HG03354 (cell line): ENCODE measurements around the gene MRRF.

Experiments
- ATAC-seq: cut with Tn5 transposase; IDR thresholded peaks from one replicate; pipeline ENCODE4 v1.9.1; 2021; ENCODE audit warnings: mild to moderate bottlenecking; ENCODE audit not compliant: unreplicated experiment, poor library complexity, severe bottlenecking

The MRRF gene, protein sequence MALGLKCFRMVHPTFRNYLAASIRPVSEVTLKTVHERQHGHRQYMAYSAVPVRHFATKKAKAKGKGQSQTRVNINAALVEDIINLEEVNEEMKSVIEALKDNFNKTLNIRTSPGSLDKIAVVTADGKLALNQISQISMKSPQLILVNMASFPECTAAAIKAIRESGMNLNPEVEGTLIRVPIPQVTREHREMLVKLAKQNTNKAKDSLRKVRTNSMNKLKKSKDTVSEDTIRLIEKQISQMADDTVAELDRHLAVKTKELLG

DNA sequence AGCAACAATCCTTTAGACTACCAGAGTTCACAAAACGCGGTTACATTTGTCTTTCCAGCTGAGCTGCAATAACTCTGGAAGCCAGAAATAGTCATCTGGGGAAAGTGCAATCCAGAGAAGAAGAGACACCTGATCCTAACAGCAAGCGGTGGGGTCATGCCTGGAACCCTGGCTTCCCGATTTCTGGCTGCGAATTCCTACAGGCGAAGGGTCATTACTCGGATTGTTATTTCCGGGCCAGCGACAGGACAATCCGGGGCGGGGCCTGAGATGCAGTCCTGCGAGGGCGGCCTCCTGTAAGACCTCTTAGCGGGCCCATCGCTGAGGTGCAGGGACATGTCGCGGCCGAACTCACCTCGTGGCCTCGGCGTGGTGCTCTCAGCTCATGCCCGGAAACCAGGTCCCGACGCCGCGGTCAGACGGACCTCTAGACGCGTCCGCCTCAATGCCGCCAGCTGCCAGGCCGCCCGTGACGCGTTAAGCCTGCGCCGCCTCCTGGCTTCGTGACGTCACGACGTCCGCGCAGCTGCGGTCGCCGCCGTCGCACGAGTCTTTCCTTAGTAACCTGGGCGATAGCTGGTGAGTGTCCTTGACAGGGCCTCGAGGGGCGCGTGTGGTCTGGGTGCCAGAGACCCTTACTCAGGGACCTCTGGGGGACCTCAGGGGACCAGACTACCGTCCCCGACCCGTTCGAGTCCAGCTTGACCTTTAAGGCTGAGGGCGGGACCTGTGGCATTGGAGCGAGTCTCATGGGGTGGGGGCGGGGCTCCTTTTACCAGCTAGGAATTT, at the start of gene MRRF, which contains the start of gene RBM18:
MRRF (plus strand) TSS at position 523 of the 789 bp plus-strand sequence. CDS start 6,010 bp downstream, outside the sequence.
RBM18 (minus strand) TSS at position 481 of the 789 bp plus-strand sequence. CDS start 3,348 bp downstream, outside the sequence.
- peak; percentile 86 for ATAC-seq

DNA sequence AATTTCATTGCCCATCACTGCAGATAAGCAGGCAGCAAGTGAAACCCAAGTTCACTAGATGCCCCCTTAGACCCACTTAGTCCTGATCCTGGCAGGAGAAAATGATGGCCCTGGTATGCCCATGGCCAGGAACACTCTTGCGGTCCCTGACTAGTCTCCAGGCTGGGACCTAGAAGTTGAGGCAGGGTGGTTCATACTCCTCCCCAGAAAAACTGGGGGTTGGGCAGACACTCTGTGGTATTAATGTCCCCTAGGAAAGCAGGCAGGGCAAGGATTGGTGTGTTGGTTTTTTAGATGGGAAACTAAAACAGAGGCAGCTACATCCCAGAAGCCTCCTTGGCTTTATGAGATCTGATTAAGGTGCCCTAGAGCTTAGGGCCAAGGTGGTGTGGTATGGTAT, 49.0 kb upstream of the MRRF start:
- ATAC-seq: no peak

DNA sequence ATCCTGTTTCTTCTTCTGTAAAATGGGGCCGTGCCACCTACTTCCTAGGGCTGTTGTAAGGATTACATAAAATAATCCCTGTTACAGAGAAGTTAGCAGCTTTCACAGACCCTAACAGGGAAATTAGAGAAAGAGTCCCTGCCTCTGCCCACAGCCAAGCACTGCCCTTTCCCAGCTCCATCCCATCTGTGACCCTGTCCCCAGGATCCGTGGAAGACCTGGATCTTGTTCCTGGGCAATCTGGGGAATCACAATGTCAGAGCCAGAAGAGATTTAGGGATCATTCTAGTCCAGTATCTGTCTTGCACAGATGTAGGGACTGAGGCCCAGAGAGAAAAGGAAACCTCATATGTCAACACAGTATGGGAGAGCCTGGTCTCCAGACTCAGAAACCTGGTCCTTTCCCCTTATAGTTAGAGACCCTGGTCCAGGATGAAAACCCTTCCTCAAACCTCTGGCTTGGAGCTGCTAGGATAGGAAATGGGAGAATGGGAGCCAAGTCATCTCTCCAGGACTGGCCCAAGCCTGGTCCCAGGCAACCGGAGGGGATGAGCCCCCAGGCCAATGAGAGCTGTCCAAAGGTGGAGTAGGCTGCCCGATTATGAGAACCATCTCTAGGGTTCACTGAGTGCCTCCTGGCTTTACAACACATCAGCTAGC, 48.4 kb upstream of the MRRF start:
- no peak for ATAC-seq

DNA sequence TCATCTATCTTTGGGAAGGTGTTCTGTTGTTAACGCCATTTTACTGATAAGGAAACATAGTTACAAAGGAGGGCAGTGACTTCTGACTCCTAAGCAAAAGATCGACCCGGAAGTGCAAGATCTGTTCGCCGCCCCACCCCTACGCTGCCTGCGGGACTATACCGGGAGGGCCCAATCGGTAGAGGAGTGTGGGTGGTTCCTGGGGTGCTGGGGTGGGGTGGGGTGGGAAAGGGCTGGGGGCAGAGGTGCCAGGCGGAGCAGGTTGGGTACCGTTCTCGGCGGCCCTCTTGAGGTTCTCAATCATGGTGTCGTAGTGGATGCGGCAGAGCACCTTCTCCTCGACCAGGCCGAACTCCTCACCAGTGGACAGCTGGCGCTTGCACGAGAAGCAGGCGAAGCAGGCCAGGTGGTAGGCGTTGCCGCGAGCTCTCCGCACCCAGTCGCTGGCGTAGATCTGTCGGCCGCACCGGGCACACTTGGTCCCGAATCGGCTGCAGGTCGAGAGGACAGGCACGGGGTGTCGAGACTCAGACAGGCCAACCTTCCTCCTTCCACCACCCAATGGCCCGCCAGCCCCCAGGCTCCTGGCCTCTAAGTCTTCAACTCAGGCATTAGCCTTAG, 47.8 kb upstream of the MRRF start:
- ATAC-seq: no peak

DNA sequence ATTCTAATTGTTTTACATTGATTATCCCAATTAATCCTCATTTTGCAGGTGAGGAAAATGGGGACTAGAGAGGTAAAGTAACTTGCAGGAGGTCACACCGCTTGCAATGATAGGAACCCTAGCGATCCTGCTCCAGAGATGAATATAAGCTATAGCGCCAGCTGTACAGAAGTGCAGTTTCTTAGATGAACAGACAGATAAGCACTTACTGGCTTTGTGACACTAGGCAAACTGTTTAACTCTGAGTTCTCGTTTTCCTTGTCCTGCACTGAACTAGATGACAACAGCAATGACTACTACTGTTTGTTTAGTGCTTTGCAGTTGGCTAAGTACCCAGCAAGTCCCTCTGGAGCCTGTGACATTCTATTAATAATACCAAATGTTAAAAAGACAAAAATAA, 47.0 kb upstream of the MRRF start:
- ATAC-seq: no peak

DNA sequence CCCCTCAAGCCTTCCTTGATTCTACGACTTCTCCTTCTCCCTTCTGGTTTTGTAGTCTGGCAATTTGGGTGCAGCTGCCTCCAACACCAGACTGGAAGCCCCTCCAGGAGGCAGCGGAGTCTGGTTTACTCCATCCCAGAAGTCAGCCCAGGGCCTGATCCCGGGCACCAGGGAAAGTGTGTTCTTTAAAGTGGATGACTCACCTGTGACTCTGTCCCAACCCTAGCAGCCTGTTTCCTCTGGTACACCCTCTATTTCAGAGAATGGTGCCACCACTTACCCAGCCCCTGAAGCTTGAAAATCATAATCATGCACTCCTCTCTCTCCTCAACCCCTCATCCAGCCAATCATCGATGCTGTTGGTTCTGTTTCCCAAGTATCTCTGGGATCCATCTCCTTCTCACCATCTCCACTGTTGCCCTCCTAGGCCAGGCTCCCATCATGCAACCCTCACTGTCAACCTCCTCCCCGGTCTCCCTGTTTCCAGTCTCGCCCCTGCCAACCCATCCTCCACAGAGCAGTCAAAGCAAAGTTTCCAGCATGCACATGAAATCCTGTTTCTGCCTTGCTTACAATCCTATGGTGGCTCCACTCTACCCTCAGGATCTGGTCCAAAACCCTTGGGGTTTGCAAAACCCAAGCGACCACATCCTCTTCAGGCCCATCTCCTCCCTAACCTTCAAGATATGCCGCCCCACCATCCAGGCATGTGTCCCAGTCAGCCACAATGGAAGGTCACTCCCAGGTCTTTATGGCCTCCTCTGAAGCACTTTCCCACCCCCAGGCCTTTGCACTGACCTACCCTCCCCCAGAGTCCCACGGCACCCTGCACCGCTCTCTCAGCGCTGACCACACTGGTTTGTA, 46.4 kb upstream of the MRRF start:
- ATAC-seq: no peak

DNA sequence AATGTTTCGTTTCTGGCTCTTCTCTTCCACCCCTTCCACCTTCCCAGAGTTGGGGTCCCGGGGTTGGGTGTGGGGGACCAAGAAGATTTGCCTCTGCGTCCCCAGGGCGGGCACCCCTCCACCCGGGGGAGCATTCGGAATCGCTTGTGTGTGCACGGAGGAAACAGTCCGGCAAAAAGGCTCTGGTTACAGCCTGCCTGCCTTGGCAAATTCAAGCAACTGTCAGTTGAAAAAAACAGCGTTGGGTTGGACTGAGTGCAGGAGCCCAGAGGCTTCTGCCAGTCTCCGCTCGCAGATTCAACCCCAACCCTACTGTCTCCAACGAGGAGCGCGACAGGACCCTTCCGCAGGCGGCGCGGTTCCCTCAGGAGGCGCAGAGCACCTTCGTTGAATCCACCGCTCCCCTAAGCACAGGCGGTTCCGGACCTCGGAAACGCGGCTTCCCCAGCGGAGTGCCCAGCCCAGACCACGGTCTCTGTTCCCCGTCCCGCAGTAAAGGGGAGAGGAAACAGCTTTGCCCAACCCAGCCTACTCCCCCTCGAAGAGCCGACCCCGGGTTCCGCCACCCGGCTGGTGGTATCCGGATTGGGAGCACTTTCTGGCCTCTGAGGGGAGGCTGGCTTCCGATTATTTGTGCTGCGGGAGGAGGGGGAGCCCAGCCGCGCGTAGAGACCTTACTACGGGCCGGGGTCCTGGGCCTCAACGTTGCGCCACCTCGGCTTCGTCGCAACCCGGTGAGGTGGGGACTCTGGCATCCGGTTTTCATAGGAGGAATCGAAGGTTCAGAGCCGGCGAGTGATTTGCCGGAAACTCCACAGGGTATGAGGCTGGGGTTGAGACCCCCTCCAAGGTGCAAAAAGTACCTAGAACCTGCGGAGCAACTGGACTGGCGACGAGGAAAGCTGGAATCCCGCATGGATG, 45.5 kb upstream of the MRRF start:
- ATAC-seq: no peak

DNA sequence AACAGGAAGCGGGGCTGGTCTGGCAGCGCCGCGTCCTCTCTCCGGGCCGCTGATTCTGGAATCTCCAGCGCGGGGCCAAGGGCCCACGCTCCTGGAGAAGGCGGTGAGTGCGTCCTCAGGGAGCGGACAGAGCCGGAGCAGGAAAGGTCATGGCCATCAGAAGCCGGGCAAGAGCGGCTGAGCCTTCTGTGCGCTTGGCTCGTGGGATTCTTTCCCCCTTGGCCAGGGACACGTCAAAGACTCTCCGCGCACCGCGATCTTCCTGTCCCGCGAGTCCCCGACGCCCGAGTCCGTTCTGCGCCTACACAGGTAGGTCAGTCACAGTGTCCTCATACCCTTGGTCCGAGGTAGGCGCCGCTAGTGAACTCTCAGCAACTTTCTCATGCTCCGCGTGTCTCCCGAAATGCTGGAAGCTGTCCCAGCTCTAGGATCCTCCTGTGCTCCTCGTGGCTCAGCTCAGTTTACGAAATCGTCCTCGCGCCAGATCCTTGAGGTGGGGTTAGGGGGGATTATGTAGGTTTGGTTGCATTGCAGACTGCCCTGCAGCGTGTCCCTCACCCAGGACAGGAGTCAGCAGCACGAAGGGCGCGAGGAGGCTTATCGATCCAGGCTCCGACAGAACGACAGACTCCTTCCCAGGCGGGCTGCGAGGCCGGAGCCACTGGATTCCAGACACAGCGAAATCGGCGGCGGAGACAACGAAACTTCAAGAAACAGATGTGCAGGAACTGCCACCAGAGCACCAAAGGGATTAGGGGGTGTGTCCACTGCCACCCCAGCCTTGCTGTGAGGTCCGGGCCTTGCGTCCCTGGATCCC, 44.6 kb upstream of the MRRF start:
- ATAC-seq: no peak

DNA sequence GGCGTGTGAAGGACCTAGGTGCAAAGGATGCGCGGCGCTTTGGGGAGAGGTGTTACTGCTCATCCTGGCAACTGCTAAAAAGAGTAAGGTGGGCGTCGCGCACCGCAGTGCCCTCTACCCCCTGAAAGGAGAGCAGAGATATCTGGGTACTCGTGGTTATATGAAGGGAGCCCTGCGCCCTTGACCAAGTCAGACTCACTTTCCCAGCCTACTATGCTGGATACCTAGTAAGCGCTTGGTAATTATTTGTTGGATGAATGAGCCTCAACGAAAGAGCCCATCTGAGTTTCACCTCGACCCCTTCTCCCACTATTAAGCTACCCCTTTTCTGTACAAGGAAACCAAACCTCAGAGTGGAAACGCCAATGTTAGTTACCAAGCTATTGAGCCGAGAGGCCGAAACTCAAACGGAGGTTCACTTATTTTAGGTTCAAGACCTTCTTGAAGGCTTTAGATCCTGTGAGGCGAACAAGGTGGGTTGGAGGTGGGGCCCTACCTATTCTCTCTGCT, 44.0 kb upstream of the MRRF start:
- no peak for ATAC-seq

DNA sequence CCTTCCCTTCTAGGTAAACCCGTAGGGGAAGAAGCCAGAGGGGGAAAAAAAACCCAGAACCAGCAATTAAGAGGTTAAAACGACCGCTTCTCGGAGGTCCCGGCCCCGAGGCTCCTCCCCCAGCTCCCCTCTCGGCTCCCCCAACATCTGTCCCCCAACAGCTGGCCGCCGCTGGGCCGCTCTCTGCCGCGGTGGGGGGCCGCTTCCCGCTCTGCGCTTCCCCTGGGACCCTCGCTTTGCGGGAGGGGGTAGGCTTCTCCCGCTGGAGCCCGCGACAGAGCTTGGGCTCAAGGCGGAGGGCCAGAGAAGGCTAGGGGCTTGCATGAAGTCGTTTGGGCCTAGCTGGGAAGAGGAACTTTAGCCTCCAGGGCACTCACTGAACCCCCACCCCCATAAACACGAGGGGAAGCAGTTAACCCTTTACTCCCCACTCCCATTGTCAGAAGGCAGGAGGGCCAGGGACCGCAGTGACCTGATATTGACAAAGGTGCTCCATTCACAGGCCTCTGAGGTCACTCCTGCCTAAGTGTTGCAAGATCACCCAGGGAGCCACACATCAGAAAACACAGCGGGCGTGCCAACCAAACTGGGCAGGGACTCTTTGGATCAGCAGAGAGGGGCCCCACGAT, 43.4 kb upstream of the MRRF start:
- no peak for ATAC-seq

DNA sequence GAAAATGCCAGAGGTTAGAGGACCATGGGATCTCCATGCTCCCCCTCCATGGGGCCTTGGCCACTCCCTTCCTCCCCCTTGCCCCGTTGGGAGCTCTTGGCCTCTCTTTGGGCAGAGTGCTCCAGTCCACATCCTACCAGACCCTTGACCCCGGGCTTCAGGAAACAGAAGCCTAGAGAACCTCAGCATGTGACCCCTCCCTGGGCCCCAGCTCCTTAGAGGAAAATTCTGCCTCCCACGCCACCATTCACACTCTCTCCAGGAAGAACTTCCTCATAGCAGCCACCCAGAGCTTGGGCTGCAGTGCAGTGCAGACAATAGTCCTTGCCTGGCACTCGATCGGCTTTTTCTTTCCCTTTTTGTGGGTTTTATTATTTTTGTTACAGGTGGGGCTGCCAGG, 41.9 kb upstream of the MRRF start:
- ATAC-seq: no peak

DNA sequence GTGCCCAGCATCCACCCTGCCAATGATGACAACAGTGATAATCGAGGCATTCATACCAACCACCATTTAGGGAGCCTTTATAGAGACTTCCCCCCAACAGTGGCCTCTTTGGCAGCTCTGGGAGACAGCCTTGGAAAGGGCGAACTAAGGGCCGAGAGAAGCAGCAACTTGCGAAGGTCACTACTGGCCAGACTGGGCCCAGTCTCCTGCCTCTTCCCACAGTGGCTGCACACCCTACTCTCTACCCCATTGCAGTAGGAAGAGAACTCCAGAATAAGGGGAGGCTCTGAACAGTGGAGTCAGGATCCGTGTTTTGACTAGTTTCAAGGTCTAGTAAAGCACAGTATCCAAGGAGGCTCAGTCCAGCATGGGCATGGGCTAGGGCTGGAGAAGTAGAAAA, 41.2 kb upstream of the MRRF start:
- ATAC-seq: no peak

DNA sequence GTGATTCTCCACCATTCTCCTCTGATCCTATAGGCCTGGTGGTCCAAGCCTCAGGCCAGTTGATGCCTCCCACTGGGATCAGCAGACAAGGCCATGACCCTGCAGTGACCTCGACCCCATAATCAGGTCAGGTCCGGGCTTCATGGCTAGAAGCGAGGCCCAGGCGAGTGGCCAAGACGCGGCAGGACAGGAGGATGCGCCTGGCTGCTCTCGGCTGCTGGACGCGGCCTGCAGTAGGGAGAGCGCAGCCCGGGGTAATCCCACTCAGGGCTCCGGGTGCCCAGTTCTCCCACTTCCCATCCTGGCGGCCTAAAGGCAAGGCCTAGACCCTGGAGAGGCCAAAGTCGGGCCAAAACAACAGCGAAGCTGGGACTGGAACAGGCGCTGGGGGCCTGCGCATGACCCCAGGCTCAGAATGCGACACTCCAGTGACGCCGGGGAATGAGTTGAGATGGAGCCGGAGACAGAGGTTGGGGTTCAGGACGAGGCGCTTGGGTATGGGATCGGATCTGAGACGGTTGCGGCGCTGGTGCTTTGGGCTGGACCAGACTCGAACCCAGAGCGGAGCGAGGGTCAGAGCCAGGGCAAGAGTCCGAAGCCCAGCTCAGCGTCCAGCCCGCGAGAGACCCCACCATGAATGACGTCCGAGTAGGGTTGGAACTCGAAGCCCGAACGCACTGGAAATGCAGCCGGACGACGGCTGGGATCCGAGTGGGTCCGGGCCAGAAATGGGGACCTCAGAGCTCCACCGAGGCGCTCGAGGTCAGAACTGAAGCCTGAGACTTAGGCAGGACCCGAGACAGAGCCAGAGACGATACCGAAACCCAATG, 39.2 kb upstream of the MRRF start:
- ATAC-seq: no peak

DNA sequence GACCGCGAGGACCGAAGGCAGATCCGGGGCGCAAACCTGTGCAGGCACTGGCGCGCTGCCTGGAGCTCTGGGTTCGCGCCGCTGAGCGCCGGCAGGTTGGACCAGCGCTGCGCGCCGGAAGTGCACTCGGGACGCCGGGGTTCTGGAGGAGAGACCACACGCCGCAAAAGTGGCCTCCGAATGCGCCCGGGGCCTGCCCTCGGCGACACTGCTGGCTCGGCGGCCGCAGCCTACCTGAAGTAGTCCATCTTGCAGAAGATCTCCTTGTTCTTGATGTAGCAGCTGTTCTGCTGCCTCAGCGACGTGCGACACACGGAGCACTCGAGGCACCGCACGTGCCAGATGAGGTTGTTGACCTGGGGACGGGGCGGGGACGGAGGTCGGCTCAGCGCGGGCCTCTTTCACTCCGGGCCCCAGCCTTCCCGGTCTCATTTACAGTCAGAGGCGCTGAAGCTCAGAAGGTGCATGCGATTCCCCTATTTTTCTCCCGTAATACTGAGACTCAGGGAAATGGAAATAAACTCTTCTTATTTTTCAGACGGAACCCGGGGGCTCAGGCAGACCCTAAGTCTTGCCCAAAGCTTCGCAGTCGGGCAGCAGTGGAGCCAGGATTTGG, 38.4 kb upstream of the MRRF start:
- no peak for ATAC-seq

DNA sequence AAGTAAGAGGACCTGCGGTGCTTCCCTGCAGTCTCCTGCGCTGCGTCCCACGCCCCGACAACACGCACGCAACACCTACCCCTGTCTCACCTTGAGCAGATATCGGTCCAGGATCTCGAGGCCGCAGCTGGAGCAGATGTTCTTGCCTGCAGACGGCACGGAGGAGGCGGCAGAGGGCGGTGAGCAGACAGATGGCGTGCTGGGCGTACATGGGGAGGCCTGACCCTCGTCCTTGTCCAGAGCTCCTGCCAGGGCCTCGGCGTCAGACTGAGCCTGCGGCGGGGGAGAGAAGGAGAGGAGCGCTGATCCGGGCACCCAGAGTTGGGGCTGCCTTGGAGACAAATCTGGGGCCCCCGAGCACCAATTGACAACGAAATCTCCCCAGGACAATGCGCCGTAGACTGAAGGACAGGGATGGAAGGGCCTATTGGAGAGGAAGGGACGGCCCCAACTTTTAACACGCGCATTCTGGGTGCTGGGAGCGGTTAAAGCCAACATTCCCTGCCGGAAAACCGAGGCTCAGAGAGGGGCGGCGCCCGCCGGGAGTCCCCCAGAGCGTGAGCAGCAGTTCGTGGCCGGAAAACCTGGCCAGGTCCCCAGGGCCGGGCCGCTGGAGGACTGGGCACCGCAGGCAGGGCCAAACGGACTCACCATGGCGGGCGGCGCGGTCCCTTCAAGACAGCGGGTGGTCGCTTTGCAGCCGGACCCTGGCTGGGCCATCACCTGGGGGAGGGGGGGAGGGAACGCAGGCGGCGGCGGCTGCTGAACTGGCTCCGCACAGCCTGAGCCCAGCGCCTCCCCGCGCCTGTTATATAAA, 37.7 kb upstream of the MRRF start:
- no peak for ATAC-seq
